Mesothelial cell of epicardium (in vitro differentiated cells): ENCODE results near the gene CTDSPL. TPM values are rescaled to one million over a fixed set of nuclear protein-coding genes. Genes with fewer than 3 reads are reported as not detected.

ENCODE experiments used
- DNase-seq, 2 experiments: peaks; one replicate each; pipeline ENCODE4 v3.0.0; 2021; ENCODE audit warnings: low spot score in 2 of 2; ENCODE audit not compliant: unreplicated experiment in 2 of 2
- H3K27ac Mint-ChIP-seq: 2 replicates; pipeline ENCODE4 v1.8.0; 2021; ENCODE audit warnings: mixed read lengths
- H3K27me3 Mint-ChIP-seq: 2 replicates; pipeline ENCODE4 v1.8.0; 2021; ENCODE audit warnings: low read depth, mixed read lengths
- H3K36me3 Mint-ChIP-seq: 2 replicates; pipeline ENCODE4 v1.8.0; 2021; ENCODE audit warnings: mixed read lengths
- H3K4me1 Mint-ChIP-seq: 2 replicates; pipeline ENCODE4 v1.8.0; 2021; ENCODE audit warnings: mixed read lengths
- H3K4me3 Mint-ChIP-seq: 2 replicates; pipeline ENCODE4 v1.8.0; 2021; ENCODE audit warnings: mild to moderate bottlenecking, moderate library complexity, mixed read lengths
- H3K9me3 Mint-ChIP-seq: 2 replicates; pipeline ENCODE4 v1.8.0; 2021; ENCODE audit warnings: mixed read lengths
- CTCF ChIP-seq: fragments of 200-600 bp; sonication (generic); IDR thresholded peaks from one replicate; pipeline ENCODE4 v1.5.0; 2021; ENCODE audit warnings: antibody characterized with exemption; ENCODE audit not compliant: unreplicated experiment
- total RNA-seq: library from RNA; stranded (reverse); gene quantifications from 3 replicates; pipeline ENCODE4 v1.2.1, GENCODE V29; 2021

CTDSPL gene
- total RNA-seq, 1 donor from 2014 or later, result 29.9 TPM

GRCh38 chr3:38006445-38006995 is 144.8 kb downstream of the CTDSPL start:
- Mint-ChIP-seq H3K27me3 (no peaks in the 10 kb centered on the region), H3K9me3 (no peaks in the 10 kb centered on the region), H3K4me1 (peaks cover 4% of the 10 kb centered on the region), H3K4me3 (no peak overlapping the region), H3K36me3 (peaks cover 7% of the 10 kb centered on the region), H3K27ac (no peak overlapping the region)
- no peak for DNase-seq
- no peak for TF ChIP-seq CTCF

GRCh38 chr3:38007754-38008090 is 146.0 kb downstream of the CTDSPL start:
- peaks cover 4% of the 10 kb centered on the region for H3K4me1 Mint-ChIP-seq
- H3K36me3 Mint-ChIP-seq, result peaks cover 7% of the 10 kb centered on the region
- H3K4me3 Mint-ChIP-seq, result no peak overlapping the region
- no peaks in the 10 kb centered on the region for H3K9me3 Mint-ChIP-seq
- TF ChIP-seq CTCF, result no peak
- no peak overlapping the region for H3K27ac Mint-ChIP-seq
- H3K27me3 Mint-ChIP-seq, result no peaks in the 10 kb centered on the region
- DNase-seq, result no peak

GRCh38 chr3:38008191-38008701 is 146.6 kb downstream of the CTDSPL start:
- Mint-ChIP-seq H3K27me3 (no peaks in the 10 kb centered on the region), H3K9me3 (no peaks in the 10 kb centered on the region), H3K36me3 (peaks cover 7% of the 10 kb centered on the region), H3K4me3 (no peak overlapping the region), H3K27ac (no peak overlapping the region), H3K4me1 (peaks cover 4% of the 10 kb centered on the region)
- TF ChIP-seq CTCF, result no peak
- no peak for DNase-seq

- DNase-seq, result no peak
- Mint-ChIP-seq H3K4me3 (no peak overlapping the region), H3K9me3 (no peaks in the 10 kb centered on the region), H3K36me3 (peaks cover 7% of the 10 kb centered on the region), H3K4me1 (peaks cover 4% of the 10 kb centered on the region), H3K27me3 (no peaks in the 10 kb centered on the region), H3K27ac (no peak overlapping the region)
- no peak for TF ChIP-seq CTCF
Observed at GRCh38 chr3:38008971-38009580, 147.4 kb downstream of the CTDSPL start.

- H3K9me3 Mint-ChIP-seq, result peaks cover 6% of the 10 kb centered on the region
- no peak for DNase-seq
Observed at GRCh38 chr3:38009807-38010591, 148.3 kb downstream of the CTDSPL start.

More at GRCh38 chr3:38009807-38010591, 148.3 kb downstream of the CTDSPL start:
- H3K36me3 Mint-ChIP-seq, result peaks cover 17% of the 10 kb centered on the region
- no peak overlapping the region for H3K27ac Mint-ChIP-seq
- H3K4me3 Mint-ChIP-seq, result no peak overlapping the region
- TF ChIP-seq CTCF, result no peak
- H3K4me1 Mint-ChIP-seq, result no peaks in the 10 kb centered on the region
- H3K27me3 Mint-ChIP-seq, result no peaks in the 10 kb centered on the region
